Stimulated activated CD4-positive, alpha-beta T cell treated with anti-CD3 and anti-CD28 coated beads, Interleukin-12 subunit alpha, Interleukin-12 subunit beta, amount 100 ng/mL, for 4 hours (primary cell): Measurements from ENCODE around the gene PRR19.

Source experiments
- DNase-seq: peaks from one replicate; pipeline ENCODE4 v3.0.0-alpha.2; 2020

The PRR19 gene

GRCh38 chr19:42303101-42303464, 1.2 kb downstream of the PRR19 start:
- no peak for DNase-seq

GRCh38 chr19:42303876-42304275, 1.9 kb downstream of the PRR19 start:
- no peak for DNase-seq

GRCh38 chr19:42306646-42307045, 4.7 kb downstream of the PRR19 start:
- no peak for DNase-seq

DNA sequence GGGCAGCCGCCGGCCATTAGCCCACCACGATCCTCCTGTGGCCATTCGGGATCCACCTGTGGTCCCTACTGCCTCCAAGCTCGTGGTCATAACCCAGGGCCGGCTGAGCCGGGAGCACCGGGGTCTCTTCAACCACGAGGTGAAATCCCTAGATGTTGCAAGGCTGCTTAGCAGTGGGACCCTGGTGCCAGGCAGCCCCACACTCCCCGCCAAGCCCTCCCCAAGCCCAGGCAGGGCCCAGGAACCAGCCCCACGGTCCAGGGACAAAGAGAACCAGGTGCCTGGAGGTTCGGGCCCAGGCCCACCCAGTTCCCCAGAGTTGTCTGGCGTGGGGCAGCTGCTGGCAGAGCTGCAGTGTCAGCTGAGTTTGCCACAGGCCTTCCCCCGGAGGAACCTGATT, 7.8 kb downstream of the PRR19 start:
- no peak for DNase-seq

DNA sequence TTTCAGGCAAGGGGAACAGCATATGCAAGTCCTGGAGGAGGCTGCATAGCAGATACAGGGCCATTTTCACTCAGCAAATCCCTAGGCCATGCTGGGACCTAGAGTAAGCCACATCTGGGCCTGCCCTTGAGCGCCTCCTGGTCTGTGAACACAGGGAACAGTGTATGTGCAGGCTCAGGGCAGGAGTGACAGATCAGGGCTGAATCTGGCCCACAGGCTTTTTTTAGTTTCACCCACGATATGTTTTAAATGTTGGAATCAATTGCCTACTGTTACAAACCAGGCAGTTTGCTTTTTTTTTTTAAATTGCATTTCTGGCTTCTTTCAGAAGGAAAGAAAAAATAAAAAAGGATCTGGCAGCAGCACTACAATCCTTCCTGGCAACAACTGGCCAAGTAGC, 9.7 kb downstream of the PRR19 start:
- DNase-seq: no peak

DNA sequence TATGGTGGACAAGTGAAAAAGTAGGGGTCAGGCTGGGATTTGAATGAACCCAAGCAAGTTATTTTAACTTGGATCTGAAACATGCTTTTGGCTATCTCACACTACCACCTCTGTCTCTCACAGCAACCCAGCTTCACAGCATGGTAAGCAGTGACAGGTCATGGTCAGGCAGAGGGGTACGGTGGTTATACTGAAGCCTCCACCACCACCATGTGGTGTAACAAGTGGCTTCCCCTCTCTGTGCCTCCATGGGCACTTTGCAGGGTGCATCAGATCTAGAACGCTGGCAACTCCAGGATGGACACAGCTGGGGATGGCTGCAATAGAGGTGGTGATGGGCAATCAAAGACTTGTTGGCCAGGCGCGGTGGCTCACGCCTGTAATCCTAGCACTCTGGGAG, 10.4 kb downstream of the PRR19 start:
- no peak for DNase-seq

- no peak for DNase-seq
Observed at GRCh38 chr19:42313096-42313839, 11.3 kb downstream of the PRR19 start, which contains the start of gene TMEM145. Gene TMEM145 (plus strand): TSS chr19:42313309. CDS start chr19:42313377, 68 bp downstream.

DNA sequence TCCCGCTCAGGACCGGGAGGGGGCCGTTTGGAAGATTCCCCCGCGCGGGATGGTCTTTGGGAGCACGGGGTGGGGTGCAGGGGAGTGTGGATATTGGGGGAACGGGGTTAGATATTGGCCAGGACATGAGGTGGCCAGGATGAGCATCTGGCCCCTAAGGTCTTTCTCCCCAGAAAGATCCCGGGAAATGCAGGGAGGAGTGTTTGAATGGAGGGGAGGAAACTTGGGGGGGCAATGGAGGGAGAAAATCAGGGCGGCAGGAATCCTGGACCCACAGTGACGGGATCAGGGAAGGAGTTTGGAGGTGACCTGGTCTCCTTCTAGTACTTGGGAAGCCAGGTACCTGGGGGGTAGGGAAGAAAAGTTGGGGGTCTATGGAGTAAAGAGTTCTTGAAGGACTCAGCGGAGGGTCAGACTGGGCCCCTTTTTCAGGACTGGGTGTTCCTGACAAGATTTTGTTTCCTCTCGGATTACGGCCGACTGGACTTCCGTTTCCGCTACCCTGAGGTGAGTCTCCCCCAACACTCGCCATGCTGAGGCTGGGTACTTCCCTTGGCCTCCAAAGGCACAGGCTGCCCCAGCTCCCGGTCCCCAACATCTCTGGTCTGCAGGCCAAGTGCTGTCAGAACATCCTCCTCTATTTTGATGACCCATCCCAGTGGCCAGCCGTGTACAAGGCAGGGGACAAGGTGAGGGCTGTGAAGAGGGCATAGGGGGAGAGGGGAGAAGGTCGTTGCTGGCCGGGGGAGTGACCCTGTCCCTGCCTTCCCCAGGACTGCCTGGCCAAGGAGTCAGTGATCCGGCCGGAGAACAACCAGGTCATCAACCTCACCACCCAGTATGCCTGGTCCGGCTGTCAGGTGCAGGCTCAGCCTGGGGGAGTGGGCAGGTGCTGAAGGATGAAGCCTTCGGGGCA, 12.2 kb downstream of the PRR19 start:
- no peak for DNase-seq

GRCh38 chr19:42315024-42315423, 13.1 kb downstream of the PRR19 start:
- DNase-seq: no peak

GRCh38 chr19:42316223-42317211, 14.6 kb downstream of the PRR19 start:
- DNase-seq: no peak

DNA sequence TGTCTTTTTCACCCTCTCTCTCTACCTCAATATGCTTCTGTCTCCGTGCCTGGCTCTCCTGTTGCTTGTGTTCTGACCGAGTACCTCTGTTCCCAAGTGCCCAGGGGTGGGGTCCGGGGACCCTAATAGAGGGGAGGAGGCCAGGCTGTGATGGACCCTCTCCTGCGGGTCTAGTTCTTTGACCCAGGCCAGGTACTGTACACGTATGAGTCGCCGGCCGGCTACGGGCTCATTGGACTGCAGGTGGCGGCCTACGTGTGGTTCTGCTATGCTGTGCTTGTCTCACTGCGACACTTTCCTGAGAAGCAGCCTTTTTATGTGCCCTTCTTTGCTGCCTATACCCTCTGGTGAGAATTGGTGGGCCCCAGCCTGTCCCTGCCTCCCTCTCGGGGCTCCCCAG, 15.6 kb downstream of the PRR19 start:
- DNase-seq: no peak

DNA sequence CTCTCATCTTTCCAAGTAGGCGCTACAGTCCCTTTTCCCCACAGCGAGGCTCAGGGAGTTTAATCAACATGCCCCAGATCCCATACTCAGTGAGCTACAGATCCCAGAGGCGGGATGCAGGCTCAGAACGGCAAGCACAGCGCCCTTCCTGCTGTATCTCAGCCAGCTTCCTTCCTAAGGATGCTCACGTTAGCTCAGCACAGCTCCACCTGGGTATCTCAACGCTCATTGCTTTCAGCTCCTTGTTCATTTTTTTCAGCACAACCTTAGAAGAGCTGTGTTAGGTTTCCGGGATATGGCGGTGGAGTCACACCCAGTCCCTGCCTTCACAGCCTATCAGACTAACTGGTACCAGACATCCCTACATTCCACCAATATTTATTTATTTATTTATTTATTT, 20.4 kb downstream of the PRR19 start:
- no peak for DNase-seq

- no peak for DNase-seq
Observed at GRCh38 chr19:42323473-42323851, 21.5 kb downstream of the PRR19 start.

GRCh38 chr19:42323852-42324654, 22.1 kb downstream of the PRR19 start:
- no peak for DNase-seq

DNA sequence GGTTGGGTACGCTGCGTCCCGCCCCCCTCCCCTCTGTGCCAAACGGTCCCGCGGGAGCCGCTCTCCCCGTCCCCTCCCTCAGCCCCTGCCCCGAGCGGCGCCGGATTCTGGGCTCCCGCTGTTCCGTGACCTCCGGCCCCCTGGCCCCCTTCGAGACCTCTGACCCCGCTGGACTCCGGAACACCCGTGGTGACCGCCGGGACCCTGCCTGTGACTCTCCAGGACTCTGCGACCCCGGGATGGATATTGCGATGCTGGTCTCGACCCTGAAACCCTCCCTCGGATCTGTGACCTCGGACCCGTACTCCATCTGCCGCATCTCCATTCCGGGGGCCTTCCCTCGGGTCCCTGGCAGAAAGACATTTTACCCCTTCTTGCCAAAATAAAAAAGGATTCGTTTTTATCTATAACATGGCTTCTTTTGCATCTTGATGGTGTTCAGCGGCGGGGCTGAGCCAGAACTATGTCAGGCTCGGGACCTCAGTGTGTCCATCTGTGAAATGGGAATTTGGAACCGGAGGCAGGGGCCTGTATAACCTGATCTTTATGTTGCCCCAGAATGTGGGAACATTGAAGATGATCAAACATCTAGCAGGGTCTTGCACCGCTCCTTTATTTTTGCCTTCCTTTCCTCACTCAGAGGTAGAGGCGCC, 22.8 kb downstream of the PRR19 start:
- no peak for DNase-seq

- DNase-seq: peak; percentile 96
Observed at GRCh38 chr19:42325308-42325895, 23.5 kb downstream of the PRR19 start, which contains the start of gene MEGF8. Gene MEGF8 (plus strand): TSS chr19:42325635. CDS start chr19:42326244, 609 bp downstream.

DNA sequence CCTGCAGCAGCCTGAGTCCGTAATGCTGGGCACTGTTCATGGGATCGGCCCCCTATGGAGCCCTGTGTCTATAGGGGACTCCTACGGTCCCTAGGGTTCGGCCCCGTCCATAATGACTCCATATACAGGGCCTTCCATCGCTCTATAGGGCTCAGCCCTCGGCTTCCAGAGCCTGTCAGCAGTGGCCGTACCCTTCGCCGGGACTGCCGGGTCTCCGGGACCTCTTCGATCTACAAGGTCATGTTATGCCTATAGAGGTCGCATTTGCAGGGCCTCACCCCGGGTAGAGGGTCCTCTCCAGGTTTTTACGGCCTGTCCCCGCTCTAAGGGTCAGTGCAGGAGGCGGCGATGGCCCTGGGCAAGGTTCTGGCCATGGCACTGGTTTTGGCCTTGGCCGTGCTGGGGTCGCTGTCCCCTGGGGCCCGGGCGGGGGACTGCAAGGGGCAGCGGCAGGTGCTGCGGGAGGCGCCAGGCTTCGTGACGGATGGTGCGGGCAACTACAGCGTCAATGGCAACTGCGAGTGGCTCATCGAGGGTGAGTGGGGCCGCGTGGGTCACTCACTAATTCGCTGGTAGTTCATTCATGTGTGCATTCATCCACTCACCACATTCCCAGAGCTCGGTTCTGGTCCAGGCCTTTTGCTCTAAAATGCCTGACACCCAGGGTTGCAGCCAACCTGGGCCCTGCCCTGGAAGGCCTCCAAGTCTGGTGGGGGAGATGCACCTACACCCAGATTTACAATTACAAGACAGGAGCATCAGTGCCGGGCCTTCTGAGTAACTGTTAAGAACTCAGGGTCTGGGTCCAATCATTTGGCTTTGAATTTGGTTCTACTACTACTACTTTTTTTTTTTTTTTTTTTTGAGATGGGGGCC, 24.2 kb downstream of the PRR19 start:
- peak; percentile 18 for DNase-seq

GRCh38 chr19:42326969-42327368, 25.0 kb downstream of the PRR19 start:
- no peak for DNase-seq

DNA sequence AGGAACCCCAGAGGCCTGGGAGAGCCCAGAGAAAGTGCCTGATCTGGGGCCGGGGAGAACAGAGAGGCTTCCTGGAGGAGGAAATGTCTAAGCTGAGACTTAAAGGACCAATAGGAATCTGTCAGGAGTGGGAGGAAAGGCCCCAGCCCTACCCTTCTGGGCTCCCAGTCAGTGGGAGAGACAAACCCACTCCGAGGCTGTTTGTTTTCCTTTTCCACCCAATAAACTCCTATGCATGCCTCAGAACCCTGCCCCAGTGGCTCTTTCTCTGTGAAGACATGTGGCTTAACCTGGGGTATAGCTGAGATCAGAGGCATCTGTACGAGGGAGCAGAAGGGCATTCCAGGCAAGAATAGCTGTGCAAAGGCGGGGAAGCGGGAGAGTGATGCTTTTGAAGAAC, 25.4 kb downstream of the PRR19 start:
- DNase-seq: no peak

DNA sequence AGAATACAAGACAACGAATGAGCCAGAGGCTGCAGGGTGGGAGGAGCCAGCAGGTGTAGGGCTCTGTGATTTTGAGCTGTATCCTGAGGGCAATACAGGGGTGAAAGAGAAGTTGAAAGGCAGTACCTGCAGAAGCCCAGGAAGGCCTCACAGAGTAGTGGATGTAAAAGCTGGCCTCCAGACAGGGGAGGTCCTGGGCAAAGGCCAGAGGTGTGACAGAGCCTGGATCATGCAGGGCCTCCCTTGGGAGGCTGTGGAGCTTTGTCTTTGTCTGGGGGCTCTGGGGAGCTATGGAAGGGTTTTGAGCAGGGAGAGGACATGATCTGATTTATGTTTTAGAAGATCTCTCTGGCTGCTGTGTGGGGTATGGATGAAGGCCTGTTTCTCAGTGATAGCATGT, 26.2 kb downstream of the PRR19 start:
- DNase-seq: no peak
